BLaER1 (cell line): ENCODE results near the gene SLC49A3.
A peak's percentile ranks its signal among the peaks of the same experiment; 100 is the strongest.

Experiments used
- H3K27ac ChIP-seq: shearing (Covaris generic); formaldehyde crosslinking; 2 replicates; pipeline ENCODE4 v1.8.1; 2022
- H3K27me3 ChIP-seq: shearing (Covaris generic); formaldehyde crosslinking; 2 replicates; pipeline ENCODE4 v1.8.1; 2022
- H3K36me3 ChIP-seq: shearing (Covaris generic); formaldehyde crosslinking; 2 replicates; pipeline ENCODE4 v1.8.1; 2022
- H3K4me1 ChIP-seq: shearing (Covaris generic); formaldehyde crosslinking; 2 replicates; pipeline ENCODE4 v1.8.1; 2022
- H3K4me2 ChIP-seq: shearing (Covaris generic); formaldehyde crosslinking; 2 replicates; pipeline ENCODE4 v1.8.1; 2022
- H3K4me3 ChIP-seq: shearing (Covaris generic); formaldehyde crosslinking; 2 replicates; pipeline ENCODE4 v1.8.1; 2022
- H3K9ac ChIP-seq: shearing (Covaris generic); formaldehyde crosslinking; 2 replicates; pipeline ENCODE4 v1.8.1; 2022
- H3K9me3 ChIP-seq: shearing (Covaris generic); formaldehyde crosslinking; 2 replicates; pipeline ENCODE4 v1.8.1; 2022
- H4K20me1 ChIP-seq: shearing (Covaris generic); formaldehyde crosslinking; 2 replicates; pipeline ENCODE4 v1.8.1; 2022
- Cebpa-rat ChIP-seq: shearing (Covaris generic); IDR thresholded peaks from 2 replicates; pipeline ENCODE4 v1.8.1; 2022

Gene SLC49A3

DNA sequence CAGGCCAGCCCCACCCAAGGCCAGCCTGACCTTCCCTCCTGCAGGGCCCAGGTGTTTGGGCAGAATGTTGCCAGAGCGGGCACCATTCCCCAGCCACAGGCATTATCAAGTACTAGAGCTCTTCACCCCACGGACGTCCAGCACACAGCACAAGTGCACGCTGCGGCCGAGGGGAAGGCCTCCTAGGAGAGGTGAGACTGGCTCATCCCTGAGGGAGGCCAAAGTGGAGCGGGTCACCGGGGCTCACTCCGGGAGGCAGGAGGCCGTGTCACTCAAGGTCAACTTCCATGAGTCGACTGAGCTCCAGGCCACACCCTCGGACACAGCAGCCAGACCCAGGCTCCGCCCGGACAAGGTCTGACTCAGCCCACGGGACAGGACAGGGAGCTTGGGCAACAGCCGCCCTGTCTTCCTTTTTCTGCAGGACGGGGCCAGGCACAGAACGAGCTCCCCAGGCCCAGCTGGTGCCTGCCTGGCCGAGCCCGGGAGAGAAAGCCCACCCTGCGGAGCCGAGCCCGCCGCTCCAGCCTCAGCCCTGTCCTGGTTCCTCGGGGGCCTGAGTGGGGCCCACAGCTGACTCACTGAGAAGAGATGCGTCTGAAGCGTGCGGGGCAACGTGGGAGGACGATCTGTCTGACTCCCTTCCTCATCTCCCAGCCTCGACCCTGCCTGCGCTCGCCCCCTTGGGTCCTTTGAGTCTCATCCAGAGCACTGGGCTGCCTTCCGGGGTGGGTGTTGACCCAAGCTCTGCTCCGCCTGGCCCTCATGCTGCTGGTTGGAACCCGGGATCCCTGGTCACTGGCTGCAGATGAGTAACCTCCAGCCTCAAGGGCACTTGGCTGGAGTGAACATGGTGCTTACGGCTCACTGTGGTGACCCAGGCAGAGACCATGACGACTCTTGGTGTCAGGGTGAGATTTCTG lies 1.6 kb downstream of the SLC49A3 start:
- Histone ChIP-seq H3K9ac (no peak overlapping the region), H3K27ac (no peak overlapping the region), H3K9me3 (no peaks in the 10 kb centered on the region), H3K36me3 (no peaks in the 10 kb centered on the region), H3K4me1 (peaks cover 31% of the 10 kb centered on the region), H3K27me3 (no peaks in the 10 kb centered on the region), H3K4me3 (no peak overlapping the region), H3K4me2 (no peak overlapping the region), H4K20me1 (no peaks in the 10 kb centered on the region)
- TF ChIP-seq Cebpa-rat: no peak

DNA sequence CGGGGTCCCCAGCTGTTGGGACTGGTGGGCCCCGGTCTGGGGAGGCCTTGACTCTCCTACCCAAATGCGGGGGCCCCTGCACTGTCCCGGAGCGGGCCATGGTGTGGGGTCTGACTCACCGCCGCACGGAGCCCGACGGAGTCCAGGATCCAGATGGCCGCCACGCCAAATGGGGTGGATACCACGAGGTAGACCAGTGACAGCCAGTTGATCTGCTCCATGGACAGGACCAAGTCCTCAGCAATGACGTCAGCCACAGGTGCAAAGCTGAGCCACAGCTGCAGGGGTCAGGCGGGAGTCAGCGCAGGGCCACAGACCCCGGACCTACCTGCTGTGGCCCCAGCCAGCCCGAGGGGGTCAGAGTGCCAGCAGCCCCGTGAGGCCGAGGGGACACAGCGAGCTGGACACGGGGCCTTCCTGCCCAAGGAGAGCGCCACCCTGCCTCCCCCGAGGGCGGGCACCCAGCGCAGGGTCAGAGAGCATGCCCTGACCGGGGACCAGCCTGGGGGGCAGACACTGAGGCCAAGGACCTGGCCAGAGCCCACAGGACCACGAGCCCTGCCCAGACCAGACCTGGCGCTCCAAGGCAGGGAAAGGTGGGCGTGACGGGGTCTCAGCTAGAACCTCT lies 2.4 kb downstream of the SLC49A3 start:
- Histone ChIP-seq H3K36me3 (no peaks in the 10 kb centered on the region), H3K4me3 (no peak overlapping the region), H3K27me3 (no peaks in the 10 kb centered on the region), H3K9me3 (no peaks in the 10 kb centered on the region), H3K27ac (no peak overlapping the region), H4K20me1 (no peaks in the 10 kb centered on the region), H3K4me1 (peaks cover 28% of the 10 kb centered on the region), H3K9ac (no peak overlapping the region), H3K4me2 (no peak overlapping the region)
- no peak for TF ChIP-seq Cebpa-rat

DNA sequence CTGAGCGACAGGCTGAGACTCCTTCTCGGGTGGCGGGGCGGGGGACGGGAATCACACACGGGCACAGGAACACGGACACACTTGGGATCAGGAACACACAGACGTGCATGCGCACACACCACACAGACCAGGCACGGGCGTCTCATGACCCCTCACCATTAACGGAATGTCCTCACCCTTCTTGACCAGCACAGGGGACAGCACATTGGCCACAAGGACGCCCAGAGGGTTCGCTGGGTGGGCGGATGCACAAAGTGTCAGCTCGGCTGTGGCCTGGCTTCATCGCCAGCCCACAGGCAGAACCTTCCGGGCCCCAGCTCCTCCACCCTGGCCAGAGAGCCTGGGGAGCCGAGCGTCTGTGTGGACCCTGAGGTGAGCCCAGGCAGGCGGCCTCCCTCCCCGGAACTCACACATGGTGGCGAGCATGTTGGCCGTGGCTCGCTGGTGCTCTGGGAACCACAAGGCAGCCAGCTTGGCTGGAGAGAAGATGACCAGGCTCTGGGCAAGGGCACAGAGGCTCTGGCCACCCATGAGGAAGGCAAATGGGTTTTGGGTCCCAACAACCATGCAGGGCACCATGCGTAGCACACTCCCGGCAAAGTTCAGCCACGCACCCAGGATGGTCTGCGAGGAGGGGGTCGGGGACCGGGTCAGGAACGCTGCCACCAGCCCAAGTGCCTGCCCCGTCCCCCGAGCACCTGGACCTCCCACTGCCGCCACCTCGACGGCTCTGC lies 3.1 kb downstream of the SLC49A3 start:
- H3K36me3 ChIP-seq: no peaks in the 10 kb centered on the region
- H3K9ac ChIP-seq: no peak overlapping the region
- no peaks in the 10 kb centered on the region for H4K20me1 ChIP-seq
- H3K4me3 ChIP-seq: no peak overlapping the region
- H3K27me3 ChIP-seq: no peaks in the 10 kb centered on the region
- no peaks in the 10 kb centered on the region for H3K9me3 ChIP-seq
- no peak overlapping the region for H3K4me2 ChIP-seq
- H3K27ac ChIP-seq: no peak overlapping the region
- no peak for TF ChIP-seq Cebpa-rat
- peaks cover 32% of the 10 kb centered on the region for H3K4me1 ChIP-seq

DNA sequence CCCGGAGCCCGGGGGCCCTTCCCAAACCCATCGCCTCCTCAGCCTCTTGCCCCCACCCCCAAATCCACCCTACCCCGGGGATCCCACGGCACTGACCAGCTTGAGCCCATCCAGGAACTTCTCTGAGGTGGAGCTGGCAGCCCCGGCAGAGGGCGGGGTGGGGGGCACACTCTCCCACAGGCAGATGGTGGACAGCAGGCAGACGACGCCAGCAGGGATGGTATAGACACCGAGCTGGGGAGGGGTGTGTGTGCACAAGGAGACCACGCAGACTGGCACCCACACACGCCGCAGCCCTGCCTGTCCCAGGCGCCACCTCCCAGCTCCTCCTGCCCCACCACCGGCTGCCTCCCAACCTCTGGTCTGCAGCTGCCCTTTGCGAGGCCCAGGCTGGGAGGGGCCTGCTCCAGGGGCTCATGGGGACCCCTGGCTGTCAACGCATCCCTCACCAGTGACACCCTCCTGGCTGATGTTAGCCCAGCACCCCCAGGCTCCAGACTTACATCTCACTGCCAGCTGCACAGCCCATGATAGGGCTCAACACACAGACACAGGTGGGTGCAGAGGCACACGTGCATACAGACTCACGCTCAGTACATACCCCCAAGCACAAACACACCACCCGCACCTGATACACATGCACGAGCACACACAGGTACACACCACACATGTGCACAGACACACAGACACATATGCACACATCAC lies 4.2 kb downstream of the SLC49A3 start:
- Histone ChIP-seq H3K4me1 (peaks cover 39% of the 10 kb centered on the region), H3K27ac (no peak overlapping the region)
- TF ChIP-seq Cebpa-rat: no peak

DNA sequence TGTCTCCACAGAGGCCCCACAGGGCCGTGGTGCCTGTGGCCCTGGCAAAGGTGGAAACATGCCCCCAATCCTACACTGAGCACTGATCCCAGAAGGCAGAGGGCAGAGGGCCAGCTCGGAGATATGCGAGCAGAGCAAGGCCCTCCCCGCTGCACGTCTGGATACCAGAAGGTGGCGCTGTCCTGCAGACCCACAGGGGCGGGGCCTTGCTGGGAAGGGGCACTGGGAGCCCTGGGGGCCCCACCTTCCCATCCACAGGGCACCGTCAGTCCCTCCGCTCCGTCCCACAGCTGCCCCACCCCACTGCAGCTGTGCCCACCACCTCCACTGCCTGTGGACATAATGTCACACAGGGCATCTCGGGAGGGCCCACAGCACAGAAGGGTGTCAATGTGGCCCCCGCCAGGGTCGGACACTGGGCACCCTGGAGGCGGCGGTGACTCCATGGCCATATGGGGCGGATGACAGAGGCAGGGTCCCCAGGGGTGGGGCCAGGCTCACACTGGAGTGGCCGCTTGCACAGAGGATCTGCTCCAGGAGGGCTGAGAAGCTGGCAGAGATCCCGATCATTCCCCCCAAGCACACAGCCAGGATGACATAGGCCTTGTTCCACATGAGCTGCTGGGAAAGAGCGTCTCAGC lies 4.8 kb downstream of the SLC49A3 start:
- Histone ChIP-seq H3K27me3 (no peaks in the 10 kb centered on the region), H3K27ac (peak overlapping the region; percentile 39; the same call in 1 of the 2 replicates), H3K4me2 (peak overlapping the region; percentile 44), H4K20me1 (no peaks in the 10 kb centered on the region), H3K9ac (no peak overlapping the region), H3K9me3 (no peaks in the 10 kb centered on the region), H3K4me1 (peaks cover 33% of the 10 kb centered on the region), H3K4me3 (no peak overlapping the region), H3K36me3 (no peaks in the 10 kb centered on the region)
- TF ChIP-seq Cebpa-rat: no peak

More for the DNA sequence above, 4.2 kb downstream of the SLC49A3 start:
- H3K9me3 ChIP-seq: no peaks in the 10 kb centered on the region
- no peak overlapping the region for H3K4me3 ChIP-seq
- H3K4me2 ChIP-seq: no peak overlapping the region
- no peaks in the 10 kb centered on the region for H4K20me1 ChIP-seq
- no peak overlapping the region for H3K9ac ChIP-seq
- H3K27me3 ChIP-seq: no peaks in the 10 kb centered on the region
- H3K36me3 ChIP-seq: no peaks in the 10 kb centered on the region

DNA sequence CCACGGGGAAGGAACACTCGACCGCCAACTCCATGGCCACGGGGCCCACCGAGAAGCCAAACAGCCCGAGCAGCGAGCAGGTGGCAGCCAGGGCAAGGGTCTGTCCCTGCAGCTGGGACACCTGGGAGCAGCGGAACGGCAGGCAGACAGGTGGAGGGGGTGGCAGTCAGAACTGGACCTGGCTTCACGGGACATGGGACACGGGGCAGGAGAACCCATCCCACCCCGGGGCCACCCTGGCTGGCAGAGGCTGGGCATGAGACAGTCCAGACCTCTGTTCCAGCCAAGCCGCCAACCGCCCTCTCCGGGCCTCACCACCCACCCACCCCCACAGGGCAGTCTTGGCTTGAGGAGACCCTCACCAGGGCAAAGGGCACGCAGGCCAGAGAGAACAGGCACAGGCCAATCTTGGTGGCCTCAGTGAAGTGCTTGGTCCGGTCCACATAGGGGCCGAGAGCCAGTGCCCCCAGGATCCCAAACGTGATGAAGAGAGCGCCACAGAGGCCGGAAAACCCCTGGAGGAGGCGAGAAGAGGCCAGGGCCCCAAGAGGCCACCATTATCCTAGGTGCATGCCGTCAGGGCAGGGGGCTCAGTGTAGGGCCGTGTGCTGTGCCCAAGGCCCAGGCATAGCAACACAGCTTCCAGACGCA lies 5.6 kb downstream of the SLC49A3 start:
- Histone ChIP-seq H3K4me2 (peak overlapping the region; percentile 44), H3K36me3 (no peaks in the 10 kb centered on the region), H3K9ac (no peak overlapping the region), H3K27me3 (no peaks in the 10 kb centered on the region), H4K20me1 (no peaks in the 10 kb centered on the region), H3K9me3 (no peaks in the 10 kb centered on the region), H3K4me1 (peaks cover 38% of the 10 kb centered on the region), H3K27ac (peak overlapping the region; percentile 39), H3K4me3 (no peak overlapping the region)
- TF ChIP-seq Cebpa-rat: no peak

DNA sequence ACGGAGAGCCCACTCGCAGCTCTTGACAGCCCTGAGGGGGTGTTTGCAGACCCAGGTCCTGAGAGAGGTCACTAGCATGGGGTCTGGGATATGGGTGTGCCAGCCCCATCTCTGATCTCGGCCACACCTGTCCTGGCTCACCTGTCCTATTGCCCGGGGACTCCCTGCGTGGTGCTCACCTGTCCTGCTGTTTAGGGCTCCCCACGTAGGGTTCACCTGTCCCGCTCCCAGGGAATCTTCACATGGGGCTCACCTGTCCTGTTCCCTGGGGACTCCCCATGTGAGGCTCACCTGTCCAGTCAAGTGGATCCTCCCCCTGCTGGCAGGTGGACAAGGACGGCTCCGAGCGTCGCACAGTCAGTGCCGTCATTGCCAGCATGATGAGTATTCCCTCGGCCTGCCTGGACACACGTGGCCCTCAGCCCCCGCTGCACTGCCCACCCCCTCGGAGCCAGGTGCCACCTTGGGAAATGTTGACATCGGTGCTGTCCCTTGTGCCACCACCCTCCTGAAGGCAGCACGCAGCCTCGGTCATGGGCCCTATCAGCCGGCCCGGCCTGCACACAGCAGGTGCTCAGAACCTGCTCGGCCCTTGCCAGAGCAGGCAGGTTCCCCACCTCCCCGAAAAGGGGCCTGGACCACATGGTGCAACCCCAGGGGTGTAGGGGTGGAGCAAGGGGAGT lies 6.3 kb downstream of the SLC49A3 start:
- Histone ChIP-seq H3K9me3 (no peaks in the 10 kb centered on the region), H3K9ac (no peak overlapping the region), H3K36me3 (no peaks in the 10 kb centered on the region), H3K4me3 (no peak overlapping the region), H3K27ac (no peak overlapping the region; the same call in 1 of the 2 replicates), H3K4me2 (peak overlapping the region; percentile 44; the same call in 1 of the 2 replicates), H3K27me3 (no peaks in the 10 kb centered on the region), H4K20me1 (no peaks in the 10 kb centered on the region), H3K4me1 (peaks cover 46% of the 10 kb centered on the region)
- TF ChIP-seq Cebpa-rat: no peak

DNA sequence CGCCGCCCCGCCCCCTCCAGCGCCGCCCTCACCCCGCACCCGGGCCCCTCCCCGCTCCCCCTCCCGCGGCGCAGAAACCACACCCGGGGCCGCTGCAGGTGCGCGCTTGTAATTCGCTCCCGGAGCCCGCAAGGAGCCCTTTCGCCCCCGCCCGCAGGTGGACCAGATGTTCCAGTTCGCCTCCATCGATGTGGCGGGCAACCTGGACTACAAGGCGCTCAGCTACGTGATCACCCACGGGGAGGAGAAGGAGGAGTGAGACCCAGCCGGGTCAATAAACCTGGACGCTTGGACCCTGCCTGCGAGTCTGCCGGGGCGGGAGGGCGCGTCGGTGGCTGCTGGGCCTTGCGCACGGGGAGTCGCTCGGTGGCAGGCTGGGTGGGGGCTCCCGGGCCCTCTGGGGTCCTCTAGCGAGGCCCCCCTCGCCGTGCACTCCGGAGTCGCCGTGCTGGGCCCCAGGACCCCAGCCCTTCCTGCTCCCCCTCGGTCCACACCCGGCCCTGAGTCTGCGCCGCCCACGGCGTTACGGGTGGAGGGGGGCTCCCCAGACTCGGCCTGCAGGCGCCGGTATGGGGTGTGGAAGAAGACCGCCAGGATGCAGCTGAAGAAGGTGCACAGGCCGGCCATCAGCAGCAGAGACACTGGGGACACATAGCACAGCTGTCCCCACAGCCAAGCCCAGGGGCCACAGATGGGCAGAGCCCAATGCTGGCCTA lies 7.1 kb downstream of the SLC49A3 start:
- no peak overlapping the region for H3K9ac ChIP-seq
- no peak for TF ChIP-seq Cebpa-rat
- no peaks in the 10 kb centered on the region for H3K36me3 ChIP-seq
- no peak overlapping the region for H3K4me3 ChIP-seq
- no peaks in the 10 kb centered on the region for H3K9me3 ChIP-seq
- H3K4me2 ChIP-seq: no peak overlapping the region
- H3K4me1 ChIP-seq: peaks cover 53% of the 10 kb centered on the region
- H4K20me1 ChIP-seq: no peaks in the 10 kb centered on the region
- H3K27ac ChIP-seq: no peak overlapping the region
- no peaks in the 10 kb centered on the region for H3K27me3 ChIP-seq
